ENCODE data around the gene MGAT4C. TPM values are rescaled to one million over a fixed set of nuclear protein-coding genes. Genes with fewer than 3 reads are reported as not detected.

Gene MGAT4C
- total and polyA plus RNA-seq, 12 donors, result under 0.01 to 8.3 (median 0.94) TPM

DNA sequence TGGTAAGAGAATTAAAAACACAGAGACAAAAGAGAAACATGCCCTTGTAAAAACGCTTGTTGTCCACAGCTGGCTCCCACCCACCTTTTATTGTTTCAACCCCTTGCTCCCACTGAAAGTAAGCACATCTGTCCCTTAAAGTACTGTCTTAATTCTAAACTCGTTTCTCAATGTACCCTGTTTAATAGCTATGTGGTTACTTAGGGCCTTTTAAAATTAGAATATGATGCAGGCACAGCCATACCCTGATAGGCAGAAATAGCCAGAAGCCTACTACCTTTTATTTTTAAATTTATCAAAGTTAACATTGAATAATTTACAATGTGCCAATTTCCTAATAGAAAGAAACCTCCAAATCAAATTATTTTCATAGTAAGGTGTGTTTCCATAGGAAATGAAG, 4.0 kb upstream of the MGAT4C start:
- H3K36me3 ChIP-seq (replicated peaks in 1 of 2), result no peaks in the 10 kb centered on the region
- intact Hi-C loops (cut with DNase I), result no loop called here
- TF ChIP-seq POLR2A (IDR thresholded peaks at IDR 0.05) (no peak), CTCF (IDR thresholded peaks at IDR 0.05) (no peak)

GRCh38 chr12:86257134-86257533, 943 bp upstream of the MGAT4C start:
- Histone ChIP-seq H3K27me3 (no peaks in the 10 kb centered on the region), H3K4me3 (no peak overlapping the region), H3K36me3 (replicated peaks in 1 of 2) (no peaks in the 10 kb centered on the region), H3K4me1 (replicated peaks in 1 of 2) (no peaks in the 10 kb centered on the region), H3K27ac (no peak overlapping the region), H3K9me3 (replicated peaks in 1 of 3) (no peaks in the 10 kb centered on the region)
- no peak for DNase-seq
- WGBS, 4 donors, result 61 to 84% (median 66%) methylated on average over 2 of the region's 2 CpGs
- intact Hi-C loops (cut with DNase I), result no loop called here
- no peak for TF ChIP-seq POLR2A (IDR thresholded peaks at IDR 0.05)
- no peak for TF ChIP-seq CTCF (IDR thresholded peaks at IDR 0.05)

More for the DNA sequence above, 4.0 kb upstream of the MGAT4C start:
- no peaks in the 10 kb centered on the region for H3K9me3 ChIP-seq (replicated peaks in 1 of 3)
- no peak overlapping the region for H3K4me3 ChIP-seq
- no peaks in the 10 kb centered on the region for H3K4me1 ChIP-seq (replicated peaks in 1 of 2)
- no peak for DNase-seq
- no peak overlapping the region for H3K27ac ChIP-seq
- no peaks in the 10 kb centered on the region for H3K27me3 ChIP-seq
- 47 to 60% (median 55%) methylated on average over 2 of the region's 2 CpGs for WGBS, 4 donors

- intact Hi-C loops (cut with DNase I), result no loop called here
- 49 to 62% (median 58%) methylated on average over 4 of the region's 4 CpGs for WGBS, 4 donors
- H3K9me3 ChIP-seq (replicated peaks in 1 of 3), result no peaks in the 10 kb centered on the region
- TF ChIP-seq POLR2A (IDR thresholded peaks at IDR 0.05), result no peak
- TF ChIP-seq CTCF (IDR thresholded peaks at IDR 0.05), result no peak
- no peak overlapping the region for H3K4me3 ChIP-seq
- H3K4me1 ChIP-seq (replicated peaks in 1 of 2), result no peaks in the 10 kb centered on the region
- H3K27ac ChIP-seq, result no peak overlapping the region
- no peaks in the 10 kb centered on the region for H3K36me3 ChIP-seq (replicated peaks in 1 of 2)
- no peak for DNase-seq
- H3K27me3 ChIP-seq, result no peaks in the 10 kb centered on the region
These were observed 1.6 kb downstream of the MGAT4C start for GRCh38 chr12:86254399-86255107.

DNA sequence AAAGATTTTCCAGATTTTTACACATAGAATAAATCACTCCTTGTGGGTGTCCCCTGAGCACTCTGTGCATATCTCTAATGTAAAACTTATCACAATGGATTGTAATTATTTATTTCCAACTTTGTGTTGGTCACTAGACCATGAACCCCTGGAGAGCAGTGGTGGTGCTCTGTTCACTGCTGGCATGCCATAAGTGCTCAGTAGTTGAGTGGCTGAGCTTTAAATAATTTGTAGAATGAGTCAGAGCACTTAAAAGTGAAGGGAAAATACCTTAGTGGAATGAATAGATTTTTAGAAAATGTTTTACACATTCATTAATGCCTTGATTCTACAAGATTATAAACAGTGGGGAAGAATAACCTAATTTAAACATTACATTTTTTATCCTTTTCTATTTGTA, 6.3 kb downstream of the MGAT4C start:
- DNase-seq, result no peak
- no peak overlapping the region for H3K4me3 ChIP-seq
- no peak overlapping the region for H3K27ac ChIP-seq
- H3K9me3 ChIP-seq (replicated peaks in 1 of 3), result no peaks in the 10 kb centered on the region
- H3K27me3 ChIP-seq, result no peaks in the 10 kb centered on the region
- H3K36me3 ChIP-seq (replicated peaks in 1 of 2), result no peaks in the 10 kb centered on the region
- intact Hi-C loops (cut with DNase I), result no loop called here
- H3K4me1 ChIP-seq (replicated peaks in 1 of 2), result no peaks in the 10 kb centered on the region
- TF ChIP-seq POLR2A (IDR thresholded peaks at IDR 0.05) (no peak), CTCF (IDR thresholded peaks at IDR 0.05) (no peak)

All from adrenal gland (tissue), 12 donors.